ENCODE results near the gene UBE2L6.

The UBE2L6 gene

GRCh38 chr11:57588046-57588710 lies 20.7 kb upstream of the UBE2L6 start:
- DNase-seq (ENCODE audit: low spot score), result no peak
- Mint-ChIP-seq H3K27ac (peak overlapping the region; percentile 32), H3K4me3 (no peak overlapping the region), H3K9me3 (no peaks in the 10 kb centered on the region), H3K36me3 (ENCODE audit: low read depth) (no peaks in the 10 kb centered on the region), H3K27me3 (ENCODE audit: low read depth) (peaks cover 3% of the 10 kb centered on the region), H3K4me1 (ENCODE audit: low read depth) (peaks cover 3% of the 10 kb centered on the region)

GRCh38 chr11:57586711-57587245 lies 19.3 kb upstream of the UBE2L6 start:
- no peaks in the 10 kb centered on the region for H3K9me3 Mint-ChIP-seq
- H3K27me3 Mint-ChIP-seq (ENCODE audit: low read depth), result peaks cover under 1% of the 10 kb centered on the region
- no peaks in the 10 kb centered on the region for H3K36me3 Mint-ChIP-seq (ENCODE audit: low read depth)
- no peak overlapping the region for H3K27ac Mint-ChIP-seq
- no peak overlapping the region for H3K4me3 Mint-ChIP-seq
- DNase-seq (ENCODE audit: low spot score), result no peak
- peaks cover 3% of the 10 kb centered on the region for H3K4me1 Mint-ChIP-seq (ENCODE audit: low read depth)

- Mint-ChIP-seq H3K4me1 (ENCODE audit: low read depth) (peaks cover 3% of the 10 kb centered on the region), H3K27me3 (ENCODE audit: low read depth) (peaks cover 2% of the 10 kb centered on the region), H3K27ac (no peak overlapping the region), H3K9me3 (no peaks in the 10 kb centered on the region), H3K36me3 (ENCODE audit: low read depth) (no peaks in the 10 kb centered on the region), H3K4me3 (no peak overlapping the region)
- no peak for DNase-seq (ENCODE audit: low spot score)
Observed at GRCh38 chr11:57585301-57585700, 17.8 kb upstream of the UBE2L6 start.

GRCh38 chr11:57584341-57584740 lies 16.9 kb upstream of the UBE2L6 start:
- Mint-ChIP-seq H3K27me3 (ENCODE audit: low read depth) (peaks cover 2% of the 10 kb centered on the region), H3K4me3 (no peak overlapping the region), H3K36me3 (ENCODE audit: low read depth) (no peaks in the 10 kb centered on the region), H3K4me1 (ENCODE audit: low read depth) (peaks cover 3% of the 10 kb centered on the region), H3K27ac (no peak overlapping the region), H3K9me3 (no peaks in the 10 kb centered on the region)
- no peak for DNase-seq (ENCODE audit: low spot score)

- H3K27me3 Mint-ChIP-seq (ENCODE audit: low read depth), result peaks cover 16% of the 10 kb centered on the region
- H3K4me1 Mint-ChIP-seq (ENCODE audit: low read depth), result peaks cover 2% of the 10 kb centered on the region
- H3K4me3 Mint-ChIP-seq, result no peak overlapping the region
- no peaks in the 10 kb centered on the region for H3K9me3 Mint-ChIP-seq
- H3K36me3 Mint-ChIP-seq (ENCODE audit: low read depth), result no peaks in the 10 kb centered on the region
- DNase-seq (ENCODE audit: low spot score), result no peak
- no peak overlapping the region for H3K27ac Mint-ChIP-seq
Observed at GRCh38 chr11:57574061-57574460, 6.6 kb upstream of the UBE2L6 start.

- H3K4me3 Mint-ChIP-seq, result no peak overlapping the region
- no peaks in the 10 kb centered on the region for H3K9me3 Mint-ChIP-seq
- peaks cover 6% of the 10 kb centered on the region for H3K4me1 Mint-ChIP-seq (ENCODE audit: low read depth)
- H3K36me3 Mint-ChIP-seq (ENCODE audit: low read depth), result peaks cover 6% of the 10 kb centered on the region
- H3K27me3 Mint-ChIP-seq (ENCODE audit: low read depth), result peaks cover 7% of the 10 kb centered on the region
- no peak for DNase-seq (ENCODE audit: low spot score)
- peak overlapping the region; percentile 17 for H3K27ac Mint-ChIP-seq
Observed at GRCh38 chr11:57571606-57572005, 4.1 kb upstream of the UBE2L6 start.

- Mint-ChIP-seq H3K27ac (peak overlapping the region; percentile 97), H3K4me3 (peak overlapping the region; percentile 98), H3K36me3 (ENCODE audit: low read depth) (peaks cover 25% of the 10 kb centered on the region), H3K9me3 (no peaks in the 10 kb centered on the region), H3K27me3 (ENCODE audit: low read depth) (no peaks in the 10 kb centered on the region), H3K4me1 (ENCODE audit: low read depth) (peaks cover 21% of the 10 kb centered on the region)
- peak; percentile 84 for DNase-seq (ENCODE audit: low spot score)
Observed at GRCh38 chr11:57568330-57568766, 876 bp upstream of the UBE2L6 start.

- Mint-ChIP-seq H3K36me3 (ENCODE audit: low read depth) (peaks cover 31% of the 10 kb centered on the region), H3K27me3 (ENCODE audit: low read depth) (no peaks in the 10 kb centered on the region), H3K4me3 (peak overlapping the region; percentile 98), H3K27ac (peak overlapping the region; percentile 87), H3K4me1 (ENCODE audit: low read depth) (peaks cover 28% of the 10 kb centered on the region), H3K9me3 (no peaks in the 10 kb centered on the region)
- peak; percentile 30 for DNase-seq (ENCODE audit: low spot score)
Observed at GRCh38 chr11:57566905-57567514, 462 bp downstream of the UBE2L6 start.

- H3K27me3 Mint-ChIP-seq (ENCODE audit: low read depth), result no peaks in the 10 kb centered on the region
- H3K9me3 Mint-ChIP-seq, result no peaks in the 10 kb centered on the region
- DNase-seq (ENCODE audit: low spot score), result peak; percentile 30
- H3K4me3 Mint-ChIP-seq, result peak overlapping the region; percentile 98
- H3K4me1 Mint-ChIP-seq (ENCODE audit: low read depth), result peaks cover 33% of the 10 kb centered on the region
- peak overlapping the region; percentile 87 for H3K27ac Mint-ChIP-seq
- peaks cover 37% of the 10 kb centered on the region for H3K36me3 Mint-ChIP-seq (ENCODE audit: low read depth)
Observed at GRCh38 chr11:57566005-57566904, 1.2 kb downstream of the UBE2L6 start.

GRCh38 chr11:57562596-57562995 lies 4.9 kb downstream of the UBE2L6 start:
- no peak for DNase-seq (ENCODE audit: low spot score)
- H3K4me3 Mint-ChIP-seq, result no peak overlapping the region
- H3K4me1 Mint-ChIP-seq (ENCODE audit: low read depth), result peaks cover 29% of the 10 kb centered on the region
- H3K9me3 Mint-ChIP-seq, result no peaks in the 10 kb centered on the region
- peaks cover 60% of the 10 kb centered on the region for H3K36me3 Mint-ChIP-seq (ENCODE audit: low read depth)
- H3K27me3 Mint-ChIP-seq (ENCODE audit: low read depth), result no peaks in the 10 kb centered on the region
- peak overlapping the region; percentile 72 for H3K27ac Mint-ChIP-seq

- H3K4me1 Mint-ChIP-seq (ENCODE audit: low read depth), result peaks cover 27% of the 10 kb centered on the region
- no peak overlapping the region for H3K4me3 Mint-ChIP-seq
- peaks cover 67% of the 10 kb centered on the region for H3K36me3 Mint-ChIP-seq (ENCODE audit: low read depth)
- no peaks in the 10 kb centered on the region for H3K27me3 Mint-ChIP-seq (ENCODE audit: low read depth)
- DNase-seq (ENCODE audit: low spot score), result no peak
- no peak overlapping the region for H3K27ac Mint-ChIP-seq
- no peaks in the 10 kb centered on the region for H3K9me3 Mint-ChIP-seq
Observed at GRCh38 chr11:57560146-57560545, 7.3 kb downstream of the UBE2L6 start.

GRCh38 chr11:57556041-57556440 lies 11.4 kb downstream of the UBE2L6 start:
- peaks cover 72% of the 10 kb centered on the region for H3K36me3 Mint-ChIP-seq (ENCODE audit: low read depth)
- no peak overlapping the region for H3K4me3 Mint-ChIP-seq
- DNase-seq (ENCODE audit: low spot score), result no peak
- H3K9me3 Mint-ChIP-seq, result no peaks in the 10 kb centered on the region
- no peak overlapping the region for H3K27ac Mint-ChIP-seq
- peaks cover 9% of the 10 kb centered on the region for H3K4me1 Mint-ChIP-seq (ENCODE audit: low read depth)
- no peaks in the 10 kb centered on the region for H3K27me3 Mint-ChIP-seq (ENCODE audit: low read depth)

GRCh38 chr11:57555393-57555792 lies 12.1 kb downstream of the UBE2L6 start:
- H3K36me3 Mint-ChIP-seq (ENCODE audit: low read depth), result peaks cover 75% of the 10 kb centered on the region
- DNase-seq (ENCODE audit: low spot score), result no peak
- no peaks in the 10 kb centered on the region for H3K27me3 Mint-ChIP-seq (ENCODE audit: low read depth)
- H3K4me1 Mint-ChIP-seq (ENCODE audit: low read depth), result peaks cover 8% of the 10 kb centered on the region
- H3K4me3 Mint-ChIP-seq, result peak overlapping the region; percentile 8
- no peaks in the 10 kb centered on the region for H3K9me3 Mint-ChIP-seq
- H3K27ac Mint-ChIP-seq, result peak overlapping the region; percentile 36

GRCh38 chr11:57552479-57552878 lies 15.0 kb downstream of the UBE2L6 start:
- no peaks in the 10 kb centered on the region for H3K9me3 Mint-ChIP-seq
- no peak for DNase-seq (ENCODE audit: low spot score)
- no peak overlapping the region for H3K27ac Mint-ChIP-seq
- peaks cover 10% of the 10 kb centered on the region for H3K4me1 Mint-ChIP-seq (ENCODE audit: low read depth)
- H3K27me3 Mint-ChIP-seq (ENCODE audit: low read depth), result no peaks in the 10 kb centered on the region
- H3K4me3 Mint-ChIP-seq, result no peak overlapping the region
- peaks cover 68% of the 10 kb centered on the region for H3K36me3 Mint-ChIP-seq (ENCODE audit: low read depth)

All from T-helper 2 cell treated with Interferon-gamma antibody and Interleukin-4, amounts not matched to agents 5 μg/mL and 100 μg/mL, for 36 hours (primary cell).